ENCODE results near the gene TCF4.

- TF ChIP-seq MAX (IDR thresholded peaks at IDR 0.05): no peak
- no peak for TF ChIP-seq POLR2AphosphoS5 (IDR thresholded peaks at IDR 0.05; ENCODE audit: low read depth, low read length)
- no peak for TF ChIP-seq BRCA1 (CRISPR knock-in tag; IDR thresholded peaks at IDR 0.05)
- TF ChIP-seq SIN3B (IDR thresholded peaks at IDR 0.05; ENCODE audit: low read length): no peak
- TF ChIP-seq CREB1 (IDR thresholded peaks at IDR 0.05): no peak
- TF ChIP-seq CREB1 (CRISPR knock-in tag; IDR thresholded peaks at IDR 0.05): no peak
- TF ChIP-seq HNRNPL (IDR thresholded peaks at IDR 0.05; ENCODE audit: low read depth, low read length): no peak
- TF ChIP-seq ZNF367 (CRISPR knock-in tag; IDR thresholded peaks at IDR 0.05; ENCODE audit: borderline replicate concordance): no peak
- no peak for TF ChIP-seq MXI1 (IDR thresholded peaks at IDR 0.05; ENCODE audit: borderline replicate concordance, low read depth, low read length)
- no peak for TF ChIP-seq KMT2A (CRISPR knock-in tag; IDR thresholded peaks at IDR 0.05)
- TF ChIP-seq TAF1 (CRISPR knock-in tag; IDR thresholded peaks at IDR 0.05): no peak
- no peak for TF ChIP-seq NKX3-1 (CRISPR knock-in tag; IDR thresholded peaks at IDR 0.05)
Observed at GRCh38 chr18:55384115-55384514, 203.9 kb downstream of the TCF4 start.

Data from HepG2 (cell line).